GM18873 (cell line): ENCODE data around the gene TNK2.
"Not testable (repeated sequence)": the region's sequence is repeated elsewhere in the genome, so short reads cannot be mapped to it uniquely, and the experiment has no call there.

Experiments
- ATAC-seq: cut with Tn5 transposase; IDR thresholded peaks from one replicate; pipeline ENCODE4 v1.9.1; 2021; ENCODE audit warnings: mild to moderate bottlenecking, moderate library complexity, moderate number of reproducible peaks; ENCODE audit not compliant: unreplicated experiment, low FRiP score

TNK2 gene

DNA sequence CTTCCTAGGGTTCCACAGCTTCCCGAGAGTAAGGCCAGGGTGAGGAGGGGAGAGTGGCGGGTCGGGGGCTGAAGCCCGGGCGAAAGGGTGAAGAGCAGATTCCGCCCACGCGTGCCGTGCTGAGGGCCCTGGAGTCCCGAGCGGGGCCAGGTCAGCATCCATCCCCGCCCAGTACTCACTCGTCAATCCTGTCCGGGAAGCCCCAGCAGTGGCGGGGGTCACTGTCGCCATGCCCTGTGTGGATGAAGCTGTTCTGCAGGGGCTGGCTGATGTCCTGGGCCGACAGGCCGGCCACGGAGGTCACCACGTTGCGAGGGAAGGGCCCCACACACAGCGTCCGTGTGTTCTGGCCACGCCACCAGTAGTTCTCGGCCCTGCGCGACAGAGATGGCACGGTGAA, 36.3 kb downstream of the TNK2 start:
- ATAC-seq, result no peak

DNA sequence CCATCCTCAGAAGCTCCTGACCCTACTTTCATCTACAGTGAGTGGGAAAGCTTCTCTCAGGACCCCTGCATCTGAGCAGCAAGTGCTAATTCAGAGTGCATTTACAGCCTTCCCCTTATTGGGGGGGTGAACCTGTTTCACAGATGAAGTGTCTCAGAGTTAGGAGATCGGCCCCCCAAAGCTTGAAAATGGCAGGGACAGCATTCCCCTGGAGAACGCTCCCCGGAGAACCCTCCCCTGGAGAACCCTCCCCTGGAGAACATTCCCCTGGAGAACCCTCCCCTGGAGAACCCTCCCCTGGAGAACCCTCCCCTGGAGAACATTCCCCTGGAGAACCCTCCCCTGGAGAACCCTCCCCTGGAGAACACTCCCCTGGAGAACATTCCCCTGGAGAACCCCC, 36.7 kb downstream of the TNK2 start:
- ATAC-seq, result not testable (repeated sequence)

DNA sequence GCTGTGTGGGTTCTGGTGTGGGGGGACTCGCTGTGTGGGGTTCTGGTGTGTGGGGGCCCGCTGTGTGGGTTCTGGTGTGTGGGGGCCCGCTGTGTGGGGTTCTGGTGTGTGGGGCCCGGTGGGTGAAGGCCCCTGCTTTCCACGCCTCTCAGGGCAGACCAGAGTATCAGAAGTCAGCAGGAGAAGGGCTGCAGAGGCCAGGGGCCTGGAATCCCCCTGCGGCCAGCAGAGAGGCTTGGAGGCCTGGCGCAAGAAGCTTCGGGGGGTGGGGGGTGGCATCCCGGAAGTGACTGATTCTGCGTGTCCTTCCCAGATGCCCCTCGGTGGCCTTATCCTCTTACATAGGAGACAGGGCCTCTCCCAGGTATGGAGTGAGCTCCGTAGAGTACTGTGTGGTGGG, 37.4 kb downstream of the TNK2 start:
- ATAC-seq, result no peak

- ATAC-seq, result no peak
Measured at GRCh38 chr3:195870442-195870841, 37.9 kb downstream of the TNK2 start.

DNA sequence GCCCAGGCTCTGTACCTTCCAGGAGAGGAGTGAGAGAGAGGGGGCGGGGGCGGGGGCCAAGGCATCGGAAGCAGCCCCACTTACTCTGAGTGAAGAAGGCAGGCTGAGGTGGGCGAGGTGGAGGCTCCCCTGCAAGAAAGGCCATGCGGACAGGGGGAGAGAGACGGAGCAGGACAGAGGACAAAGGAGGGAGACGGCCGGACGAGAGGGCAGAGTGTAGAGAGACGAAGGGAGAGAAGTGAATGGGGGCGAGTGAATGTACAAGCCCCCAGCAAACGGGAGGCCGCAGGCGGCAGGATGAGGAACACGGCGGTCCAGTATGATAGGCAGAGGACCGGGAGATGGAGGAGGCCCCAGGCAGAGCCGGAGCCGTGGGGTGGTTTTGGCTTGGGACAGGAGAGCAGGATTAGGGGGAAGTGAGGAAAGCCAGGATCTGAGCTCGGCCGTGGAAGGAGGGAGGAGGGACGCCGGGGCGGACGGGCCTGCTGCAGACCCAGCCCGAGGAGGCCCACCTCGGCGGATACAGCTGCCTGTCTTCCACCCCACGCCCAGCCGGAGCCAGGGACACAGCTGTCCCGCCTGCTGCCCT, 38.8 kb downstream of the TNK2 start:
- ATAC-seq, result no peak

GRCh38 chr3:195868866-195869412, 39.4 kb downstream of the TNK2 start:
- no peak for ATAC-seq

GRCh38 chr3:195868336-195868865, 40.0 kb downstream of the TNK2 start:
- no peak for ATAC-seq

GRCh38 chr3:195867631-195868335, 40.6 kb downstream of the TNK2 start:
- no peak for ATAC-seq

GRCh38 chr3:195866686-195867511, 41.5 kb downstream of the TNK2 start:
- ATAC-seq, result no peak

GRCh38 chr3:195865752-195866151, 42.6 kb downstream of the TNK2 start:
- no peak for ATAC-seq

DNA sequence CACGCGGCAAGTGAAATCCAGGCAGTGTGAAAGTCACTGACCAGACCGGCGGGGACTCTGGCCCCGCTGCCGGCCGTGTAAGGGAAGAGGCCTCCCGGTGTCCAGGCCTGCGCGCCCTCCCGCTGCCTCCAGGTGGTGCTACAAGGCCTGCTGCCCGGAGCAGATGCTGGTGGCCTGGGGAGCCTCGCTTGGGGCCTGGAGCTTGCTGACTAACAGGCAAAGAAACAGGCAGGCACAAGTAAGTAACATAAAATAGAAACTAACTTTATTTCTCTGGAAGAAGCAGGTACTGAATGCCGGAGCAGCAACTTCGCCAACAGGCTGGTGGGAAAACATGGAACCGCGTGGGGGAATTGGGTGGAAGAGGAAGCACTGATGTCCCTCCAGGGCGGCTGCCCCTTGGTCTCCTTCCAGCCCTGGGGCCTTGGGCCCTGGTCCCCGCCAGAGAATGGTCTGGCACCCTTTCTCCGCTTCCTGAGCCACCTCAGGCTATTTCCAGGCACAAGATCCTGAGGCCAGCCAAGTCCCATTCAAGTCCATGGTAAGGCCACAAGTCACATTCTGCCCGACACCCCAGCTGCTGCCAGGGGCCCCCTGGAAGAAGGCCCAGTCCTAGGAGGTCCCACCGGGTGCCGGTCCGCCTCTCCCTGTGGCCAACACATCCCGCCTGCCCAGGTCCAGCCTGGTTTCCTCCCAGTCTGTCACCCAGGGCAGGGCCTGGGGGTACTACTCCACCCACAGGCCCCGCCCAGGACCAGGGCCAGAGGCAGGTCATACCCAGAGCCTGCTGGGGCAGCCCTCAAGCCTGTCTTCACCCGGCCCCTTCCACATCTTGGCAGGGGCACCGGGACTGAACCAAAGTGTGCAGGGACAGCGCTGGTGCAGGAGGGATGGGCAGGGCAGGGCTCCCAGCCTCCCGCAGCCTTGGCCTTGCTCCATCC, 45.0 kb downstream of the TNK2 start:
- no peak for ATAC-seq

GRCh38 chr3:195862318-195862717, 46.0 kb downstream of the TNK2 start:
- ATAC-seq, result not testable (repeated sequence)

GRCh38 chr3:195860456-195860855, 47.9 kb downstream of the TNK2 start:
- ATAC-seq, result no peak

- no peak for ATAC-seq
Measured at GRCh38 chr3:195859846-195860411, 48.4 kb downstream of the TNK2 start.

- ATAC-seq, result no peak
Measured at GRCh38 chr3:195859061-195859845, 49.1 kb downstream of the TNK2 start.

DNA sequence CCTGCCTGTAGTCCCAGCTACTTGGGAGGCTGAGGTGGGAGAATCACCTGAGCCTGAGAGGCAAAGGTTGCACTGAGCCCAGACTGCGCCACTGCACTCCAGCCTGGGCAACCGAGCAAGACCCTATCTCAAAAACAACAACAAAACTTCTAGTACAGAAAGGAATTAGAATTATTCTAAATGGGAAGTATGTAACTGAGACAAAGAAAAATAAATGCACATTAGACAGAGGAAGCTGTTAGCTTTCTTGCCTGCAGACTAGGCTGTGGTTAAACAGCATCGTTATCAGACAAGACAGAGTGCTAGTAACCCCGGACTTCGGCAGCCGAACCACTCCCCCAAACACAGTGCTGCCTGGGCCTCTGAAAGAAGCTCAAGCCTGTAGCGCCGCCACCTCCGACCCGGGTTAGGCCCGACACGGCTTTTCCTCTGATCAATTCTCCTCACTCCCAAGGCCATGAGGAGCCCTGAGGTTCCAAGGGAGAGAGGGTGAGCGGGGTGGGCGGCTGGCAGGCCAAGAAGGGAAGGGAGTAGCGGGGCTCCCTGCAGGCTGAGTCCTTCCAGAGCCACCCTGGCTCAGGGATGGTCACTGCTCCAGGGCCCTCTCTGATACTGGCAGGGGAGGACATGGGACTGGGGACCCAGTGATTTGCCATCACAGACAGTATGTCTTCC, 51.8 kb downstream of the TNK2 start:
- no peak for ATAC-seq

DNA sequence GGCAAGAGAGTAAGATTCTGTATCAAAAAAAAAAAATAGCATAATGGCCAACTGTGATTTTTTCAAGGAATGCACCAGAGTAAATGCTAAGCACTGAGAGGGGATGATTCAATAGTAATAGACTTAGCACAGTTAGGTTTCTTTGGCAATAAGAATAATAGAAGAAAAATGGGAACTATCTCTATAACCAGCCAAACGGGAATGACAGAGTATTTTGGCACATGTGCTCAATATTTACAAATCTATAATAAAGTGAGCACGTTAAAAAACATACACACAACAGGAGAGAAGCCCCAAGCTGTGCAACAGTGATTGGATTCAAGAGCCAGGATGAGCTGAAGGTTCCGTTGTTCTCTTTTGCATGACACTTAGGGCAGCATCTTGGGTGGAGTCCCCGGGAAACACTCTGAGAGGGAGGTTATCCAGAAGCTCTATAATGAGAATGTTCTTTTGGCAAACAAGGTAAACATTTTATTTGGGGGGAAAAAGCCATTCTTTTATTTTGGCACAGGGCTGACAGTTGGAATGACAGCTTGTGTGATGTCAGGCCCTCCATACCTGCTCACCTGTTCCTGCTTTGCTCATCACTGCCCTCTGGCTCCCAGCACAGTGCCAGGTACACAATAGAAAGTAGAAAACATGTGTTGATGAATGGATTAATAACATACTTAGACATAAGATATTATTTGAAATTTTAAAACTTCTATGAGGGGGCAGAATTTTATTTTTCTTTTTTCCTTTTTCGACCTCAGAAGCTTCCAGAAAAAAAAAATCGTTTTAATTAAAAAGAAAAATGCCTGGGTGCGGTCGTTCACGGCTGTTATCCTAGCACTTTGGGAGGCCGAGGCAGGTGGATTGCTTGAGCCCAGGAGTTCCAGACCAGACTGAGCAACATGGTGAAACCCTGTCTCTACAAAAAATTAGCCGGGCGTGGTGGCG, 52.6 kb downstream of the TNK2 start:
- ATAC-seq, result no peak
